Type B pancreatic cell (in vitro differentiated cells): ENCODE measurements around the gene LRRC8B. TPM values are rescaled to one million over a fixed set of nuclear protein-coding genes. Genes with fewer than 3 reads are reported as not detected.

ENCODE experiments used
- DNase-seq: peaks from one replicate; pipeline ENCODE4 v3.0.0; 2021; ENCODE audit warnings: mixed read lengths; ENCODE audit not compliant: unreplicated experiment; ENCODE audit errors: extremely low spot score
- H3K27ac Mint-ChIP-seq: 2 replicates; pipeline ENCODE4 v1.8.0; 2021; ENCODE audit warnings: mild to moderate bottlenecking, mixed read lengths
- H3K27me3 Mint-ChIP-seq: 2 replicates; pipeline ENCODE4 v1.8.0; 2021; ENCODE audit warnings: mixed read lengths
- H3K36me3 Mint-ChIP-seq: 2 replicates; pipeline ENCODE4 v1.8.0; 2021; ENCODE audit warnings: mixed read lengths
- H3K4me1 Mint-ChIP-seq: one replicate; pipeline ENCODE4 v1.8.0; 2021; ENCODE audit warnings: mixed read lengths; ENCODE audit not compliant: unreplicated experiment
- H3K4me3 Mint-ChIP-seq: 2 replicates; pipeline ENCODE4 v1.8.0; 2021; ENCODE audit warnings: mild to moderate bottlenecking, mixed read lengths
- H3K9me3 Mint-ChIP-seq: 2 replicates; pipeline ENCODE4 v1.8.0; 2021; ENCODE audit warnings: mixed read lengths
- CTCF ChIP-seq: fragments of 200-600 bp; sonication (generic); conservative IDR thresholded peaks from 2 replicates; pipeline ENCODE4 v1.5.0; 2021; ENCODE audit warnings: antibody characterized with exemption, mild to moderate bottlenecking
- total RNA-seq: library from RNA; stranded (reverse); gene quantifications from 2 replicates; pipeline ENCODE4 v1.2.1, GENCODE V29; 2021; ENCODE audit warnings: low replicate concordance

LRRC8B gene
- total RNA-seq, 1 donor from 2014 or later: 12.2 TPM

GRCh38 chr1:89531480-89532139 lies 7.0 kb downstream of the LRRC8B start:
- Mint-ChIP-seq H3K4me1 (no peaks in the 10 kb centered on the region), H3K9me3 (peaks cover 6% of the 10 kb centered on the region), H3K27me3 (no peaks in the 10 kb centered on the region), H3K36me3 (peaks cover 12% of the 10 kb centered on the region), H3K4me3 (peak overlapping the region; percentile 23), H3K27ac (no peak overlapping the region)
- TF ChIP-seq CTCF: no peak
- DNase-seq: no peak

- Mint-ChIP-seq H3K27ac (no peak overlapping the region), H3K27me3 (no peaks in the 10 kb centered on the region), H3K4me3 (no peak overlapping the region), H3K9me3 (peaks cover 6% of the 10 kb centered on the region), H3K4me1 (no peaks in the 10 kb centered on the region), H3K36me3 (peaks cover 12% of the 10 kb centered on the region)
- TF ChIP-seq CTCF: no peak
- no peak for DNase-seq
Measured at GRCh38 chr1:89532228-89532627, 7.6 kb downstream of the LRRC8B start.

GRCh38 chr1:89532866-89533265 lies 8.2 kb downstream of the LRRC8B start:
- DNase-seq: no peak
- Mint-ChIP-seq H3K4me3 (no peak overlapping the region), H3K9me3 (peaks cover 6% of the 10 kb centered on the region), H3K27ac (no peak overlapping the region), H3K27me3 (no peaks in the 10 kb centered on the region), H3K4me1 (no peaks in the 10 kb centered on the region), H3K36me3 (peaks cover 12% of the 10 kb centered on the region)
- no peak for TF ChIP-seq CTCF

- H3K36me3 Mint-ChIP-seq: peaks cover 12% of the 10 kb centered on the region
- no peak overlapping the region for H3K4me3 Mint-ChIP-seq
- H3K4me1 Mint-ChIP-seq: no peaks in the 10 kb centered on the region
- H3K9me3 Mint-ChIP-seq: peaks cover 6% of the 10 kb centered on the region
- H3K27ac Mint-ChIP-seq: no peak overlapping the region
- no peaks in the 10 kb centered on the region for H3K27me3 Mint-ChIP-seq
- TF ChIP-seq CTCF: no peak
- no peak for DNase-seq
Measured at GRCh38 chr1:89535537-89535936, 10.9 kb downstream of the LRRC8B start.

GRCh38 chr1:89536555-89537341 lies 12.1 kb downstream of the LRRC8B start:
- no peak for TF ChIP-seq CTCF
- no peak overlapping the region for H3K4me3 Mint-ChIP-seq
- DNase-seq: no peak
- no peaks in the 10 kb centered on the region for H3K4me1 Mint-ChIP-seq
- no peaks in the 10 kb centered on the region for H3K27me3 Mint-ChIP-seq
- H3K36me3 Mint-ChIP-seq: peaks cover 8% of the 10 kb centered on the region
- H3K9me3 Mint-ChIP-seq: peaks cover 6% of the 10 kb centered on the region
- no peak overlapping the region for H3K27ac Mint-ChIP-seq
